ENCODE data around the gene PTCHD4. TPM values are rescaled to one million over a fixed set of nuclear protein-coding genes. Genes with fewer than 3 reads are reported as not detected.

Gene PTCHD4
- total RNA-seq, 1 donor from 2014 or later: 11.4 TPM

GRCh38 chr6:48116699-48117645 is 6.0 kb upstream of the PTCHD4 start:
- Histone ChIP-seq H3K27me3 (ENCODE audit: insufficient read depth, low read length) (no peaks in the 10 kb centered on the region), H3K79me2 (ENCODE audit: insufficient read depth, low read length) (no peaks in the 10 kb centered on the region), H3K27ac (ENCODE audit: low read depth, low read length) (no peak overlapping the region), H3K9ac (ENCODE audit: low read length) (no peak overlapping the region), H3K4me2 (ENCODE audit: low read length) (no peak overlapping the region), H3K9me3 (ENCODE audit: insufficient read depth, low read depth, low read length) (no peaks in the 10 kb centered on the region), H2AFZ (ENCODE audit: low read depth, low read length) (no peak overlapping the region), H4K20me1 (ENCODE audit: insufficient read depth, low read length) (no peaks in the 10 kb centered on the region), H3K4me3 (ENCODE audit: insufficient read depth, low read depth, low read length) (no peak overlapping the region), H3K36me3 (ENCODE audit: insufficient read depth, low read length) (no peaks in the 10 kb centered on the region), H3K4me1 (ENCODE audit: insufficient read depth, low read length) (no peaks in the 10 kb centered on the region)
- Mint-ChIP-seq H3K9me3 (ENCODE audit: unreplicated experiment) (no peaks in the 10 kb centered on the region), H3K4me3 (ENCODE audit: unreplicated experiment) (no peak overlapping the region), H3K36me3 (ENCODE audit: low read depth, unreplicated experiment) (no peaks in the 10 kb centered on the region), H3K4me1 (ENCODE audit: low read depth, unreplicated experiment) (peaks cover 11% of the 10 kb centered on the region), H3K27me3 (ENCODE audit: low read depth, unreplicated experiment) (no peaks in the 10 kb centered on the region), H3K27ac (ENCODE audit: unreplicated experiment) (no peak overlapping the region)
- FAIRE-seq (no peak), DNase-seq (ENCODE audit: low read depth) (no peak)
- no peak for TF ChIP-seq EZH2 (IDR thresholded peaks at IDR 0.05; ENCODE audit: insufficient read depth, low read length)
- TF ChIP-seq CTCF (IDR thresholded peaks at IDR 0.05; ENCODE audit: insufficient read depth, low read depth, low read length): no peak

GRCh38 chr6:48113130-48113529 is 2.1 kb upstream of the PTCHD4 start:
- H3K4me3 ChIP-seq (ENCODE audit: insufficient read depth, low read depth, low read length): no peak overlapping the region
- TF ChIP-seq CTCF (IDR thresholded peaks at IDR 0.05; ENCODE audit: insufficient read depth, low read depth, low read length) (no peak), EZH2 (IDR thresholded peaks at IDR 0.05; ENCODE audit: insufficient read depth, low read length) (no peak)
- H3K9me3 ChIP-seq (ENCODE audit: insufficient read depth, low read depth, low read length): no peaks in the 10 kb centered on the region
- Mint-ChIP-seq H3K4me1 (ENCODE audit: low read depth, unreplicated experiment) (peaks cover 13% of the 10 kb centered on the region), H3K36me3 (ENCODE audit: low read depth, unreplicated experiment) (no peaks in the 10 kb centered on the region), H3K27me3 (ENCODE audit: low read depth, unreplicated experiment) (no peaks in the 10 kb centered on the region), H3K27ac (ENCODE audit: unreplicated experiment) (peak overlapping the region; percentile 73), H3K9me3 (ENCODE audit: unreplicated experiment) (no peaks in the 10 kb centered on the region), H3K4me3 (ENCODE audit: unreplicated experiment) (no peak overlapping the region)
- H3K4me1 ChIP-seq (ENCODE audit: insufficient read depth, low read length): peaks cover 4% of the 10 kb centered on the region
- H3K27ac ChIP-seq (ENCODE audit: low read depth, low read length): no peak overlapping the region
- H2AFZ ChIP-seq (ENCODE audit: low read depth, low read length): no peak overlapping the region
- no peaks in the 10 kb centered on the region for H3K36me3 ChIP-seq (ENCODE audit: insufficient read depth, low read length)
- FAIRE-seq (no peak), DNase-seq (ENCODE audit: low read depth) (no peak)
- no peaks in the 10 kb centered on the region for H3K27me3 ChIP-seq (ENCODE audit: insufficient read depth, low read length)
- no peaks in the 10 kb centered on the region for H4K20me1 ChIP-seq (ENCODE audit: insufficient read depth, low read length)
- H3K9ac ChIP-seq (ENCODE audit: low read length): no peak overlapping the region
- peaks cover 26% of the 10 kb centered on the region for H3K79me2 ChIP-seq (ENCODE audit: insufficient read depth, low read length)
- H3K4me2 ChIP-seq (ENCODE audit: low read length): no peak overlapping the region

- H3K4me3 Mint-ChIP-seq (ENCODE audit: unreplicated experiment): peak overlapping the region; percentile 92
- peaks cover 2% of the 10 kb centered on the region for H3K36me3 Mint-ChIP-seq (ENCODE audit: low read depth, unreplicated experiment)
- H3K79me2 ChIP-seq (ENCODE audit: insufficient read depth, low read length): peaks cover 26% of the 10 kb centered on the region
- H3K9ac ChIP-seq (ENCODE audit: low read length): peak overlapping the region; percentile 80
- FAIRE-seq (no peak), DNase-seq (ENCODE audit: low read depth) (peak; percentile 14)
- H2AFZ ChIP-seq (ENCODE audit: low read depth, low read length): peak overlapping the region; percentile 32
- H3K9me3 Mint-ChIP-seq (ENCODE audit: unreplicated experiment): no peaks in the 10 kb centered on the region
- H3K4me3 ChIP-seq (ENCODE audit: insufficient read depth, low read depth, low read length): no peak overlapping the region
- peaks cover 13% of the 10 kb centered on the region for H3K4me1 Mint-ChIP-seq (ENCODE audit: low read depth, unreplicated experiment)
- peak overlapping the region; percentile 67 for H3K27ac ChIP-seq (ENCODE audit: low read depth, low read length)
- peak overlapping the region; percentile 98 for H3K27ac Mint-ChIP-seq (ENCODE audit: unreplicated experiment)
- H3K27me3 ChIP-seq (ENCODE audit: insufficient read depth, low read length): no peaks in the 10 kb centered on the region
- no peaks in the 10 kb centered on the region for H3K9me3 ChIP-seq (ENCODE audit: insufficient read depth, low read depth, low read length)
- H3K36me3 ChIP-seq (ENCODE audit: insufficient read depth, low read length): no peaks in the 10 kb centered on the region
- peaks cover 4% of the 10 kb centered on the region for H3K4me1 ChIP-seq (ENCODE audit: insufficient read depth, low read length)
- peak overlapping the region; percentile 75 for H3K4me2 ChIP-seq (ENCODE audit: low read length)
- no peaks in the 10 kb centered on the region for H4K20me1 ChIP-seq (ENCODE audit: insufficient read depth, low read length)
- TF ChIP-seq EZH2 (IDR thresholded peaks at IDR 0.05; ENCODE audit: insufficient read depth, low read length) (no peak), CTCF (IDR thresholded peaks at IDR 0.05; ENCODE audit: insufficient read depth, low read depth, low read length) (no peak)
- H3K27me3 Mint-ChIP-seq (ENCODE audit: low read depth, unreplicated experiment): no peaks in the 10 kb centered on the region
Observed at GRCh38 chr6:48111575-48111974, 578 bp upstream of the PTCHD4 start.
